Loucy (cell line): ENCODE measurements around the gene PTPN5.

Source experiments
- EZH2phosphoT487 ChIP-seq: fragments of 200-600 bp; IDR thresholded peaks from 2 replicates; pipeline ENCODE4 v1.6.1; 2018; ENCODE audit warnings: antibody characterized with exemption, mild to moderate bottlenecking, moderate library complexity, borderline replicate concordance
- TF ChIP-seq, protein P1 (sequence below): fragments of 200-600 bp; sonication (generic); conservative IDR thresholded peaks from 2 replicates; pipeline ENCODE4 v1.5.1; 2014; ENCODE audit warnings: mild to moderate bottlenecking, antibody characterized with exemption, low read length

DNA sequence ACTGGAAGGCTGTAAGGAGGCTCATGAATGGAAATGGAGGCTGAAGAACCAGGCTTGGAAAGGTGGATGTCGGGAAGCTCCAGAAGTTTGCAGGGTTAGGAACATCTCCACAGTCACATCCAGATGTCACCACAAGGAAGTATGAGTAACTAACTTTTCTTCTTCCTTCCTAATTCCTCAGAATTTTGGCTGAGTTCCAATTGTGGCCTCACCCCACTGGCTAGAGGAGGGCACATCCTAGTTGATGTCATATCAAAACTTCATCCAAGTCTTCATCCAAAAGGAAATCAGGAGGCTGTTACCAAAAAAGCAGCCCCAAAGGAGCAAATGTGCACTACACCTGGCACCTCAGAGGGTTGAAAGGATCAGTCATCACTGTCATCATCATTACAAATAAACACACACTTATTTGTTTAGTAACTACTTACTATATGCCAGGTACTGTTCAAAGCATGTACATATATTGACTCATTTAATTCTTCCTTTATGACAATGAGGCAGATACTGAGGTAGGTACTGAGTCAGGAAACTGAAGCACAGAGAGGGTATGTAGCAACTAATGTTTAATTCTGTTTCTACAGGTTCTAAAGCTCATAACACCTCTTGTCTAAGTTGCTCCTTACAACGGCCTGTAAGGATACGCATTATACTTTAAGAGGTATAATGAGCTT lies 7.3 kb upstream of the PTPN5 start:
- TF ChIP-seq, protein P1, sequence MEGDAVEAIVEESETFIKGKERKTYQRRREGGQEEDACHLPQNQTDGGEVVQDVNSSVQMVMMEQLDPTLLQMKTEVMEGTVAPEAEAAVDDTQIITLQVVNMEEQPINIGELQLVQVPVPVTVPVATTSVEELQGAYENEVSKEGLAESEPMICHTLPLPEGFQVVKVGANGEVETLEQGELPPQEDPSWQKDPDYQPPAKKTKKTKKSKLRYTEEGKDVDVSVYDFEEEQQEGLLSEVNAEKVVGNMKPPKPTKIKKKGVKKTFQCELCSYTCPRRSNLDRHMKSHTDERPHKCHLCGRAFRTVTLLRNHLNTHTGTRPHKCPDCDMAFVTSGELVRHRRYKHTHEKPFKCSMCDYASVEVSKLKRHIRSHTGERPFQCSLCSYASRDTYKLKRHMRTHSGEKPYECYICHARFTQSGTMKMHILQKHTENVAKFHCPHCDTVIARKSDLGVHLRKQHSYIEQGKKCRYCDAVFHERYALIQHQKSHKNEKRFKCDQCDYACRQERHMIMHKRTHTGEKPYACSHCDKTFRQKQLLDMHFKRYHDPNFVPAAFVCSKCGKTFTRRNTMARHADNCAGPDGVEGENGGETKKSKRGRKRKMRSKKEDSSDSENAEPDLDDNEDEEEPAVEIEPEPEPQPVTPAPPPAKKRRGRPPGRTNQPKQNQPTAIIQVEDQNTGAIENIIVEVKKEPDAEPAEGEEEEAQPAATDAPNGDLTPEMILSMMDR = no peak
- TF ChIP-seq EZH2phosphoT487 = no peak
